Measurements from ENCODE around the gene SPOCK2. TPM values are rescaled to one million over a fixed set of nuclear protein-coding genes. Genes with fewer than 3 reads are reported as not detected.

The SPOCK2 gene
- total and polyA plus RNA-seq, 2 of the 13 experiments (the other 11 are each of a cell fraction or from before 2014, with no cell fraction given) = 8.6 to 30.6 TPM

GRCh38 chr10:72044417-72045041 lies 43.8 kb downstream of the SPOCK2 start (continued):
- TF ChIP-seq FLYWCH1 (CRISPR knock-in tag; IDR thresholded peaks at IDR 0.05) (no peak), ARHGAP35 (CRISPR knock-in tag; IDR thresholded peaks at IDR 0.05; ENCODE audit: borderline replicate concordance) (no peak), GABPA (IDR thresholded peaks at IDR 0.05; ENCODE audit: low read depth, low read length) (no peak), GABPA (CRISPR knock-in tag; IDR thresholded peaks at IDR 0.05; ENCODE audit: low read depth) (no peak), CREB1 (IDR thresholded peaks at IDR 0.05) (no peak), CREB1 (CRISPR knock-in tag; IDR thresholded peaks at IDR 0.05) (no peak), ZNF737 (CRISPR knock-in tag; IDR thresholded peaks at IDR 0.05; ENCODE audit: borderline replicate concordance) (no peak), MAX (IDR thresholded peaks at IDR 0.05) (peak; percentile 76; the same call in 1 of the 2 replicates), ZKSCAN1 (IDR thresholded peaks at IDR 0.05; ENCODE audit: low read length) (no peak), ZNF362 (CRISPR knock-in tag; IDR thresholded peaks at IDR 0.05; ENCODE audit: borderline replicate concordance) (peak; percentile 56), U2AF1 (optimal IDR thresholded peaks at IDR 0.05; ENCODE audit: low read depth, low read length) (no peak), PREB (CRISPR knock-in tag; IDR thresholded peaks at IDR 0.05) (no peak), KDM5B (CRISPR knock-in tag; IDR thresholded peaks at IDR 0.05; ENCODE audit: borderline replicate concordance) (peak; percentile 53; the same call in 1 of the 2 replicates), ZSCAN25 (CRISPR knock-in tag; IDR thresholded peaks at IDR 0.05) (no peak), MAFF (IDR thresholded peaks at IDR 0.05; ENCODE audit: low read depth, low read length) (no peak), PLSCR1 (CRISPR knock-in tag; IDR thresholded peaks at IDR 0.05; ENCODE audit: borderline replicate concordance) (no peak), ZNF550 (CRISPR knock-in tag; IDR thresholded peaks at IDR 0.05; ENCODE audit: borderline replicate concordance) (0 out of 2 replicates have a peak, but pooled peaks have one; percentile 26), ZNF225 (CRISPR knock-in tag; IDR thresholded peaks at IDR 0.05) (0 out of 2 replicates have a peak, but pooled peaks have one; percentile 42), CHD2 (IDR thresholded peaks at IDR 0.05; ENCODE audit: low read depth, low read length) (no peak), ZBTB14 (CRISPR knock-in tag; IDR thresholded peaks at IDR 0.05) (no peak), CAMTA2 (CRISPR knock-in tag; IDR thresholded peaks at IDR 0.05; ENCODE audit: borderline replicate concordance) (no peak), HOXA7 (CRISPR knock-in tag; IDR thresholded peaks at IDR 0.05) (no peak), LCORL (IDR thresholded peaks at IDR 0.05) (no peak), LCORL (CRISPR knock-in tag; IDR thresholded peaks at IDR 0.05) (peak; percentile 51; the same call in 1 of the 2 replicates), CBX5 (CRISPR knock-in tag; IDR thresholded peaks at IDR 0.05; ENCODE audit: borderline replicate concordance) (0 out of 2 replicates have a peak, but pooled peaks have one; percentile 44), CENPBD1 (CRISPR knock-in tag; IDR thresholded peaks at IDR 0.05; ENCODE audit: borderline replicate concordance, low read depth) (no peak), ATM (IDR thresholded peaks at IDR 0.05; ENCODE audit: borderline replicate concordance) (no peak), HDAC1 (CRISPR knock-in tag; IDR thresholded peaks at IDR 0.05) (peak; percentile 68; the same call in 1 of the 2 replicates)

Measured in HepG2 (cell line).